SU-DHL-6 (cell line): ENCODE data around the gene CTU1.

Source experiments
- H2AFZ ChIP-seq: fragments of 200-600 bp; sonication (generic); 2 replicates; pipeline ENCODE4 v1.6.1; 2014; ENCODE audit warnings: low read depth, mild to moderate bottlenecking, moderate library complexity, mixed read lengths, antibody characterized with exemption, low read length; ENCODE audit not compliant: severe bottlenecking
- H3F3A ChIP-seq: fragments of 200-600 bp; shearing (Covaris generic); 2 replicates; pipeline ENCODE4 v1.6.0; 2016; ENCODE audit warnings: antibody characterized with exemption, mild to moderate bottlenecking; ENCODE audit not compliant: insufficient read depth
- H3K27ac ChIP-seq: fragments of 200-600 bp; sonication (generic); 2 replicates; pipeline ENCODE4 v1.5.1; 2016; ENCODE audit warnings: low read depth, mild to moderate bottlenecking, low read length, moderate library complexity, mixed read lengths
- H3K27me3 ChIP-seq: fragments of 200-600 bp; sonication (generic), shearing (Covaris generic); 2 replicates; pipeline ENCODE4 v1.6.0; 2014; ENCODE audit warnings: mild to moderate bottlenecking, low read length
- H3K36me3 ChIP-seq: fragments of 200-600 bp; sonication (generic); 2 replicates; pipeline ENCODE4 v1.6.1; 2014; ENCODE audit warnings: mild to moderate bottlenecking, low read length, mixed read lengths
- H3K4me2 ChIP-seq: fragments of 300-600, 200-600 bp; shearing (Covaris generic), sonication (generic); 2 replicates; pipeline ENCODE4 v1.6.0; 2014; ENCODE audit warnings: low read length, low read depth, mild to moderate bottlenecking; ENCODE audit not compliant: poor library complexity, severe bottlenecking
- H3K4me3 ChIP-seq: fragments of 200-600 bp; sonication (generic); 2 replicates; pipeline ENCODE4 v1.5.1; 2014; ENCODE audit warnings: antibody characterized with exemption, low read length, mild to moderate bottlenecking, mixed read lengths; ENCODE audit not compliant: insufficient read depth, poor library complexity, severe bottlenecking
- H3K79me2 ChIP-seq: fragments of 200-600 bp; sonication (generic); 2 replicates; pipeline ENCODE4 v1.6.1; 2014; ENCODE audit warnings: mild to moderate bottlenecking, low read length, moderate library complexity; ENCODE audit not compliant: insufficient read depth
- H3K9ac ChIP-seq: fragments of 200-600 bp; sonication (generic); 2 replicates; pipeline ENCODE4 v1.7.0; 2014; ENCODE audit warnings: mild to moderate bottlenecking, low read length
- H3K9me2 ChIP-seq: fragments of 200-600 bp; sonication (generic); replicated peaks from 2 replicates; pipeline ENCODE4 v1.6.1; 2014; ENCODE audit warnings: low read length; ENCODE audit not compliant: insufficient read depth
- H3K9me3 ChIP-seq: fragments of 200-600 bp; sonication (generic); 2 replicates; pipeline ENCODE4 v1.6.1; 2014; ENCODE audit warnings: low read length, mixed read lengths; ENCODE audit not compliant: insufficient read depth
- H4K20me1 ChIP-seq: fragments of 200-600 bp; sonication (generic); 2 replicates; pipeline ENCODE4 v1.6.1; 2014; ENCODE audit warnings: low read depth, mild to moderate bottlenecking, antibody characterized with exemption, low read length, moderate library complexity, mixed read lengths
- CTCF ChIP-seq: fragments of 200-600 bp; sonication (generic); IDR thresholded peaks from one replicate; pipeline ENCODE4 v1.5.1; 2017; ENCODE audit warnings: antibody characterized with exemption, mild to moderate bottlenecking, low read length, moderate library complexity; ENCODE audit not compliant: insufficient read depth, poor library complexity, severe bottlenecking
- EZH2phosphoT487 ChIP-seq: fragments of 200-600 bp; sonication (generic), shearing (Covaris generic); conservative IDR thresholded peaks from 2 replicates; pipeline ENCODE4 v1.6.1; 2018; ENCODE audit warnings: mild to moderate bottlenecking, antibody characterized with exemption, low read length, moderate library complexity, mixed read lengths

Gene CTU1

GRCh38 chr19:51110666-51110971, 2.4 kb upstream of the CTU1 start:
- Histone ChIP-seq H3K27me3 (no peaks in the 10 kb centered on the region), H2AFZ (no peak overlapping the region), H3K79me2 (peaks cover 19% of the 10 kb centered on the region), H3K9ac (no peak overlapping the region), H4K20me1 (no peaks in the 10 kb centered on the region), H3K4me3 (no peak overlapping the region), H3K36me3 (no peaks in the 10 kb centered on the region), H3F3A (no peaks in the 10 kb centered on the region), H3K4me2 (no peak overlapping the region), H3K9me3 (no peaks in the 10 kb centered on the region), H3K9me2 (no peaks in the 10 kb centered on the region), H3K27ac (no peak overlapping the region)
- TF ChIP-seq EZH2phosphoT487 (no peak), CTCF (no peak)

DNA sequence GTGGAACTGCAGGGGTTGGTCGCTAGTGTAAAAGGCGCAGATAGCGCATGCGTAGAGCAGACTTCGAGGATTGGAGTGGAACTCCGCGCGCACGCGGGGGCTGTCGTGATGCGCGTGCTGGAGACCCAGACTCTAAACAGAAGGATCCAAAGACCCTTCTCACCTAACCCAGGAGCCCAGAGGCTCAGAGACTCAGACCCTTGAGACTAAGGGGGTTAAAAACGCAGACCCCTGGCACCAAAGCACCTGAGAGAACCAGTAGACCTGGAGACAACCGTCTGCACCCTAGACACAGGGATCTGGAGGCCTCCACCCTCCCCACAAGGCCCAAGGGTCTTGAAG, 567 bp upstream of the CTU1 start:
- H4K20me1 ChIP-seq: no peaks in the 10 kb centered on the region
- H3K27ac ChIP-seq: no peak overlapping the region
- H3K9me2 ChIP-seq: no peaks in the 10 kb centered on the region
- TF ChIP-seq EZH2phosphoT487: no peak
- TF ChIP-seq CTCF: no peak
- peaks cover 23% of the 10 kb centered on the region for H3K79me2 ChIP-seq
- H3K9me3 ChIP-seq: no peaks in the 10 kb centered on the region
- peak overlapping the region; percentile 85 for H2AFZ ChIP-seq
- H3F3A ChIP-seq: no peaks in the 10 kb centered on the region
- H3K27me3 ChIP-seq: no peaks in the 10 kb centered on the region
- H3K9ac ChIP-seq: peak overlapping the region; percentile 35; the same call in 1 of the 2 replicates
- H3K36me3 ChIP-seq: no peaks in the 10 kb centered on the region
- H3K4me3 ChIP-seq: peak overlapping the region; percentile 50
- H3K4me2 ChIP-seq: peak overlapping the region; percentile 68

GRCh38 chr19:51107406-51108065, 673 bp downstream of the CTU1 start:
- peak overlapping the region; percentile 58 for H2AFZ ChIP-seq
- no peaks in the 10 kb centered on the region for H3K36me3 ChIP-seq
- H3K4me3 ChIP-seq: peak overlapping the region; percentile 76
- H3K27me3 ChIP-seq: no peaks in the 10 kb centered on the region
- H3K4me2 ChIP-seq: peak overlapping the region; percentile 68
- 0 out of 2 replicates have a peak overlapping the region, but pooled peaks have one; percentile 27 for H3K27ac ChIP-seq
- no peak for TF ChIP-seq EZH2phosphoT487
- no peak for TF ChIP-seq CTCF
- no peaks in the 10 kb centered on the region for H3K9me2 ChIP-seq
- no peaks in the 10 kb centered on the region for H3K9me3 ChIP-seq
- H3K79me2 ChIP-seq: peaks cover 23% of the 10 kb centered on the region
- no peaks in the 10 kb centered on the region for H4K20me1 ChIP-seq
- H3F3A ChIP-seq: no peaks in the 10 kb centered on the region
- H3K9ac ChIP-seq: peak overlapping the region; percentile 79
